Stimulated activated CD4-positive, alpha-beta T cell treated with anti-CD3 and anti-CD28 coated beads, Interleukin-2, amount 100 ng/mL, for 4 hours (primary cell): ENCODE measurements around the gene LARGE1.

ENCODE experiments used
- DNase-seq: peaks from one replicate; pipeline ENCODE4 v3.0.0-alpha.2; 2020; ENCODE audit warnings: low read depth

Gene LARGE1

DNA sequence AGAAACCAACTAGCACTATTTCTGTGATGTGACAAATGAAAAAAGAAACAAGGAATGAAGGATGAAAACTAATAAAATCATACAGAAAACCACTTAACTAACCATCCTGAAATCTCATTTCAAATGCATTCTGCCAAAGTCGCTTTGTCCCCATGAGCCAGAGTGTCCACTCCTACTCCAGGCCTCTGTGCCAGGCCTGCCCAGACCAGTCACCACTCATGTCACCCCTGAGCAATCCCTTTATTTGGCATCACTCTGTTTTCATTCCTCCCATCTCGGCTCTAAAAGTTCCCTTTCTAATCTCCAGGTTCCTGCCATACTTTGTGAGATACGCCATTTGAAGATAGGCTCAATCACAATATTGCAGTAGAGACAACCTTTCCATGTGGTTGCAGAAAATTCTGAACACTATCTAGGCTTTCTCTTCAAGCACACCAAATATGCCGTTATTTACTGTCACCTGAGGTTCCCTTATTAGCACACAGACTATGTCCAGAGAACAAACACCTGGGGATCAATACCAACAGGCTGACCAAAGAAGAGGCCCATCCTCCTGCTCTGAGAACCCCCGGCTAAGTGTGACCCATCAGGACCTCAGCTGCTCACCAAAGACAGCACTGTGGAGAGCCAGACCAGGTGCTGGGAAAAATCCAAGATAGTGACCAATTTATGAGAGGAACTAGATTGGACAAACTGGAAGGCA, 202.4 kb downstream of the LARGE1 start:
- no peak for DNase-seq

DNA sequence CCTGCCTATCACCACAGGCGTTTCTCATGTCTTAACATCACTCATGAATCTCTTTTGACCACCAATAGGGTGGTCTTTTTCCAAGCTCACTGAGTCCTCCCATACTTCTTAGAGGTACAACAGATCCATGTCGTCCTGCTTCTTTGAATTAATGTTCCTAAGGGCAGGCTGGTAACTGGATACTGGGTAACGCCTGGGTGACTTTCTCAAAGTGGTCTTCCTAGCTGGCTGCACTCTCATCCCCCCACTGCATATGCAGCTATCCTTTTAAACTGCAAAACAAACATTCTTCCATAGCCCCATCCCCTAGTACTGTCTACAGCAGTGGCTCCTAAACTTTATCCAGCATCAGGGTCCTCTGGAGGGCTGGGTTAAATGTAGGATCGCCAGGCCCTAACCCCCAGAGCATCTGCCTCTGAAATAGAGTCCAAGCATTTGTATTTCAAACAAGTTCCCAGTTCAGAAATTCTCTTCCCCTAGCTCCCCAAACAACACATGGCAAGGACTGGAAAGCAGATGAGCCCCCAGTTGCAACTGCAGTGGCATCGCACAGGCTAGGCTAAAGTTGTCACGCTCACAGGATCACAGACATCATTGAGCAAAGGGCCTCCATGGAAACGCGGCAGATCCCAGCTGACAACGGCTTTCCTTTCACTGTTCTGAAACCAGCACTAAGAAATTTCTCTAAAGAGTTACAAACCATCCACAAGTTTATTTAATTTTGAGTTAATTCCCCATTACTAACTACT, 204.9 kb downstream of the LARGE1 start:
- DNase-seq, result no peak

DNA sequence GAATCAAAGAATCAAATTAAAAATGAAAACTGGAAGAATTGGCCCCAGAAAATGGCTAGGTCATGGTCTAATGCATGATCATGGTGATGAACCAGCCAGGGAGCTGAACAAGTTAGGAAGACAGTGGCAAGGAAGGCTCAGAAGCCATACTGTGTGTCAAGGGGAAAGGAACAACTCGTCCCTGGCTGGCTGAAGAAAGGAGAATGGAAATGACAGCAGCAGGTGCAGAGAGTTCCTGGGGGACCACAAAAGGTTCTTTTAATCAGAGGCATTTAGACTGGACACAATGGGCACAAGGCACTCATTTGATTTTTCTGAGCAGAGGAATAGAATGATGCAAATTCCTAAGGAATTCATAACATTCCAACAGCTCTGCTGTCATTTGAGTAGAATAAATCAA, 209.9 kb downstream of the LARGE1 start:
- DNase-seq, result no peak

DNA sequence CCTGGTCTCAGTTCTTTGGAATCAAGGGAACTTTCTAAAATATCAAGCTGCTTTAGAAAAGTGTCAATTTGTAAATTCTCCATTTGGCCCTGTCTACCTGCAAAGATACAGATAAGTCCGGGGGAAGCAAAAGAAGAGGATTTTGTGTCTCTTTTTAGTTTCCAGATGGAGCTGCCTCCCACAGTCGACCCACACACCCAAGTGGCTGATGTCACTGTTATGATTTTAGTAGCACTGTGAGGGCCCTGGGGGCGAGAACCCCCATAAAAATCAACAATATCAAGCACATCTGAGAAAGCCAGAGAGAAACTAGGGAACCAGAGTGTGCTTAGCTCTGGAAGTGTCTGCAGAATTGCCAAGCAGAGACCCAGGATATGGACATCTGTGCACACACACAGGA, 212.7 kb downstream of the LARGE1 start:
- DNase-seq, result no peak

DNA sequence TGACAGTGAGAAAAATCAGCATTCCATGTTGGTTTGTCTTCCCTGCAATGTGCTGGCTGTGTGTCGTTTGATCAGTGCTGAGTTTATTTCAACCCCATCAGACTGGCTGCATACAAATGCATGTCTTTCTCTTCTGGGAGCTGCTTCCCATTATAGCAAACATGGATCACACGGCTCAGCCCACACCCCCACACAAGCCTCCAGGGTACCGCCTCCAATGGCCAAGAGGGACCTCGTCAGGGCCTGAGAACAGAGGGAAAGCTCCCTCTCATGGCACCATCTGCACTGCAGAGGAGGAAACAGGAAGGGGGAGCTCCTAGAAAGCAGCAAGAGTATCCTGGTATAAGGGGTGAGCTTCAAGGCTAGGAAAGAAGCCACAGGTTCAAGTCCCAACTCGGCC, 214.2 kb downstream of the LARGE1 start:
- DNase-seq, result no peak

DNA sequence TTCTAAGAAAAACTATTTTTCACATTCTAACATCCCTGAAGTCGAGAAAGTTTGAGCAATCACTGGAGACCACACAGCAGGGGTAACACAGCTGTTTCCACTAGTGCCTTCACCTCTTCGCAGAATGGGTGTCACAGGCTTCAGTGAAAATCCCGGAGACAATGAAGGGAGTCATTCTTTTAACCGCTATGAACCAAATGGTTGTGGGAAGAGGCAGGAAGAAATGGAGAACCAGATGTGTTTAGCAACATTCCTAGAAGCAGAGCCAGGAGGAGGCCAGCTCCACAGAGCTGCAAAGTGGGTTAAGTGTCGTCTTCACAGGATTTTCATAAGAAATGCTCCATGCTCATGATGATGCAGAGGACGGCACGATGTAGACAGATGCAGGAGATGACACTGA, 221.1 kb downstream of the LARGE1 start:
- DNase-seq, result no peak

DNA sequence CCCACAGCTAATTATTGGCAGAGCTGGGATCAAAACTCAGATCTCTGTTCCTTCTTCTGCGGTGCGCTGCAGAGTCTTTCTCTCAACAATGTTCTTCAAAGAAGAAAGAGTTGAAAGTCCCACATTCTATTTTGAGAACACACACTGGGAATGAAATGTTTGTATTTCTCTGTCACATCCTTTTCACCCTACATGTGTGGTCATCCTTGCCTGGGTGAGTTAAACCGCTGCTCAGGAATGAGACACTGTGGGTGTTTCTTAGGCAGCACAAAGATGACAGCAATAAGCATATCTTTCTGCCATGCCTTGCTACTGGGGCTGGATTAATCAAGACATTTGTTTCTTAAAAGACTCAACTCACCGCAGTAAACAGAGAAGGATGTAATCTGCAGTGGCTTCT, 222.6 kb downstream of the LARGE1 start:
- no peak for DNase-seq

DNA sequence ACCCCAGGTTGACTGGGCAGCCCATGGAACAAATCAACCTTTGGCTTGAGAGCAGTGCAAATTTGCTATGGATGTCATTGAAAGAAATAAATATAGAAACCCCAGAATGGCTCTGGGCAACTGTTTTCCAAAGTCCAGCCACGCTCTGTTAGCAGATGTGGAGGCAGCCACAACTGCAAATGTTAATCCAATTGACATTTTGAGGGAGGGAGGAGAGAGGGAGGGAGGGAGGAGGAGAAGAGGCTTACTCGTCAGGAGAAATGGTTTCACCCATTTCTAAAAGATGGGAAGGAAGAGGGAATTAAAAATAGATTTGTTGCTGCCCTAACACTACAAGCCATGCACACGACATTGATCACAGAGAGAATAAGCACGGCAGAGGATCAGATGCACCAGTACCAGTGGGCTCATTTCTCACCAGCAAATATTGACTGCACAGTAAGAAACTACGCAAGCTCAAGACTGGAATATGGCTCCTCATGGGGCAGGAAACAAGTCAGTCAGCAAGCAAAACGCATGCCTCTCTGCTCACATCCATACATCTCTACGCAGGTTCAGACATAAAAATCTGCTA, 229.1 kb downstream of the LARGE1 start:
- DNase-seq, result no peak

DNA sequence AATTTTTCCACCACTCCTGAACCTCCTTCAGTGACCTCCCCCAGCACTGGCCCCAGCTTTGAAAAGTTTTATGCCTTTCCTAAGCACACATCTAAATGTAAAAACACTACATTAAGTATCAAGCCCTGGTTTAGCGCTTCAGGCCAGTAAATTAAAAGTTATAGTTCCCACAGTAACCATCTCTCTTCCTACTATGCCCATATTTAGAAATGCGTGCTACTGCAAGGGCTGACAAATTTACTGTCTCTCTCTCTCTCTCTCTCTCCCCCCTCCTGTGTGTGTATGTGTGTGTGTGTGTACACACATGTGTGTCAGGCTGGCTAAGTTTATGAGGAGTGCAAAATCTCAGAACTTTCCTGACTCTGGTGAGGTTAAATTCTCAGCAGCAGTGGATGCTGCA, 231.4 kb downstream of the LARGE1 start:
- no peak for DNase-seq

DNA sequence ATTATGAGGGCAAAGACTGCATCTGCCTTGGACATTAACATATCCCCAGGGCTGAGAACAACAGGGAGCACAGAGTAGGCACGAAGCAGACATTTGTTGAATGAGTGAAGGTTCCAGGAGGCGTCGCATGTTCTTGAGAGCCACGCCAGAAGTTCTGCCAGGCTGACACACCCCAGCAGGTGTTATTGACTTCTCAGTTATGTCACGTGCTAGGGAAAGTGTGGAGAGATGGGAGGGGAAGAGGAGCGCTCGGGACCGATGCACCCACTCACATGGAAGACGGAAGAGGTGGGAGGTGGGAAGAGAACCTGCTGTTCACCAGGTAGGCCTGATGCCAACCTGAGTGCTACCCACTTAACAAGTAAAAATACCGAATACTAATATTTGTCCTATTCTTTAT, 232.8 kb downstream of the LARGE1 start:
- DNase-seq, result no peak

DNA sequence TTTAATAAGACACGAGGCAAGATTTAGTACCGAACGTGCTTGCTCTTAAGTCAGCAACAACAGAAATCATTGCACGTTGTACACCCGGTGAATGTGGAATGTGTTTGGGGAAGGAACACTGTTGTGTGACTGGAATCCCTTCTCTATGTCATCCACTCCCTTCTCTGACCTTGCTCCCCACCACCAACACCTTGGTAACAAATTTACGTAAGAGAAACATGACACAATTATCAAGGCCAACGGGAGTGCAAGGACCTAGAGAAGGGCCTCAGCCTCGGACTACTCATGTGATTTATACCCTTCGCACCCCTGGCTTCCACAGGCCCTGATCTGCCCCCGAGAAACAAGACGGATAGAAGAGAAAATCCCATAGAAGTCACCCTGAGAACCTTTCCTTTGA, 236.2 kb downstream of the LARGE1 start:
- DNase-seq, result no peak

DNA sequence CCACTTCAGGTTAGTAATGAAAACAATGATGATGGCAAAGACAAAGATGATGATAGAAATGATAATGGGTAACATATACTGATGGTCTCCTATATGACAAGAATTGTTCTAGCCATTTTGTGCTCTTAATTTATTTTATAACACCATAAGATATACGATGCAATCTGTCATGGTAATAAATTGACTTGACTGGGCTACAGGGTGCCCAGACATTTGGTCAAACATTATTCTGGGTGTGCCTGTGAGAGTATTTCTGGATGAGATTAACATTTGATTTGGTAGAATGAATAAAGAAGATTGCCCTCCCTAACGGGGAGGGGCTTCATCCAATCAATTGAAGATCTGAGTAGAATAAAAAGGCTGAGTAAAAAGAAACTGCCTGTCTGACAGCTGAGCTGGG, 237.3 kb downstream of the LARGE1 start:
- no peak for DNase-seq

DNA sequence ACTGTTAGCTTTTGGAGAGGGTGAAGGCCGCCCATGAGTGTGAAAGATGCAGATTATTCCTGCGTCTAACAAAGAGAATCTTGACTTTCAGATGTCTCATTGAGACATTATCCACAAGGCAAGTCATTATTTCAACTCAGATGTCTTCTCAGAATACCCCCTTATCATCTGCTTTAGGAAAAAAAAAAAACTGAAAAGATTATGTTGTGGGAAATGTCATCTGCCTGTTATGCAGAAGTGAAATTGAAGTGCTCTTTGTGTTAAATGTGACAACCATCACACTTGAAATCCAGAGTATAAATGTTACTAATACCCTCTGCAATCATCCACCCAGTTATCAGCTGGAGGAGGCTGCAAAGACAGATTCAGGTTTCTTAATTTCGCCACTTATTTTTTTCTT, 239.6 kb downstream of the LARGE1 start:
- no peak for DNase-seq

DNA sequence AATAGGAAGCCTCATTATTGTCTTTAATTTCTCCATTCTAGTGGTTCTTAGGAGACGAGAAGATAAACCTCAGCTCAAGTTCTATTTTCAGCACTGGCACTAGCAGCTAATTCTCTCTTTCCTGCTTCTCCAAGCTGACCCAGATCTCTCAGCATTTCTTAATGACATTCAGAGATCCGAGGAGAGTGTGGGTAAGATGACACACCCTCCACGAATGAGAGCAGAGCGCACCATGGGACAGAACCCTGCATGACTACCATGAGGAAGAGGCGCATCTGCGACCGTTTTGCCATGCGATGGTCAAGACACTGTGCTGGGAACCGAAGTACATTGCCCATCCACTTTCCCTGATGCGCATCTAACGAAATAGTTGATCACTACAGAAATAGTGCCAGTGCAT, 241.8 kb downstream of the LARGE1 start:
- DNase-seq, result no peak

DNA sequence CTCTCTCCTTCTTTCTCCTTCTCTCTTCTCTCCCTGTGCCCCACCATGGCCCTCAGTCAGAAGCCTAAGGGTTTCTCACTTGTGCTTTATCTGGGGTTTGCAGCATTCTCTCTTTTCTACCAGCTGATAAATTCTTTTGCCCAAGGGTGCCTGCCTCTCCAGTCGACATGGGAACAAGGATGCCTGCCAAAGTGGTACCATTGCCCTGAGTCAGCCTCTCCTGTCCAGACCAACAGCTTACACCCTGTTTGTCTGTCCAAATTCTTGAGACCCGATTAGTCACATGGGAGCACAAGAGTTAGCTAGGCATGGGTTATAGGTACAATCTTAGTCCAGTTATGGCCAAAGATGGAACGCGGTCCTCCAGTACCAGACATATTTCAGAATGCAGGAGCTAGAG, 242.7 kb downstream of the LARGE1 start:
- no peak for DNase-seq

DNA sequence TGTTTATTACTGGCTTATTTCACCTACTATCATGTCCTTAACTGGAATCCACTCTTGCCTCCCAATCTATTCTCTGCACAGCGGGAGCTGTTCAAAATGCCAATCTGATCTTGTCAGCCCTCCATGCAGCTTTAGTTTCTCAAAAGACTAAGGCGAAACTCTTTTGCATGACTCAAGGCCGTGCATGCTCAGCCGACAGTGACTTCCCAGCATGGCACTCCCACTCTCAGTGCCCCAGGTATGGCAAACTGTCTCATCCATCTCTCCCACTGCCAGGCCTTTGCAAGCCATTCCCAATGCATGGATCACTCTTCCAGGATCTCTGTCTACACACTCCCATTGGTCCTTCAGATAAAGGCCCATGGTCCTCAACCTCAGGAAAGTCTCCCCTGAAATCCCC, 245.9 kb downstream of the LARGE1 start:
- no peak for DNase-seq

DNA sequence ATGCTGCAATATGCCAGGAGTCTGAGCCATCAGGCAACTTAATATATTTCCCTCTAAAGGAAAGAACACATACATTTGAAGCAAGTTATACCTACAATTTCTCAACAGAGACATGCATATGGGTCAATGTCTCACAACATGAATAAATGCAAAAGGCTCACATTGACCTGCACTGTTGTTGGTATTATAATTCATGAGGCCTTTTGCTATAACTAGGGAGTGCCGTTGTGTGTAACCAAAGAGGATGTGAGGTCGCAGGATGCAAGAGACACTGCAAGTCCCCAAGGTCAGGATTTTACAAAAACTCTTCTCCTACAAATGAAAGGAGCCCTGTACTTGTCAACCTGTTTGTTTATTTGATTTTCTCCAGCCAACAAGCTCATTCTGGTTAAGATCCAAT, 250.5 kb downstream of the LARGE1 start:
- DNase-seq, result no peak

DNA sequence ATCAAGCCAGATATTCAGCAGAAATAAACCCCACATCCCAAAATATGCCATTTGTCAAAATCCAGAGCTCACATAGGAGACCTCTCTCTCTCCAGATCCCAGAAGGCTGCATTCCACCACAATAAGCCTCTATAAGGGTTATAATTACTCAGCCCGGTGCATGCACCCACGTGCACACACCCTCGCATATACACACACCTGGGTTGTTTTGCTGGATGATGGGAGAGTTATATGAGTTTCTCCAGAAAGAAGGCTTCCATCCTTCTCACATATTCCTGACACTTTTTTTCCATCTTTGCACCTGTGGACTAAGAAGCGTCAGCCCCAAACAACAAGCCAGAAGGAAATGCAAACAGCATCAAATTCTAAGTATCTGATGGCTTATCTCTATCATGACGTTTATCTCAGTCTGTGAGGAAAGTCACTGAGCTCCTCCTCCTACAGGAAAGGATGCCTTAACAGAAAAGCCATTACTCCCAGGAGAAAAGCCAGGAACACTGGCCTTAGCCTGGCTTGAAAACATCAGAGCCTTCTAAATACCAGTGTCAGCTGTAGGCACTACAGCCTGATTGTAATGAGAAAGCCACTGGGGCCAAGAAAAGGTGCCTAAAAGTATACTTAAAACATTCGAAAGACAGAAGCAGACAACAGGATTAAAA, 253.2 kb downstream of the LARGE1 start:
- no peak for DNase-seq

DNA sequence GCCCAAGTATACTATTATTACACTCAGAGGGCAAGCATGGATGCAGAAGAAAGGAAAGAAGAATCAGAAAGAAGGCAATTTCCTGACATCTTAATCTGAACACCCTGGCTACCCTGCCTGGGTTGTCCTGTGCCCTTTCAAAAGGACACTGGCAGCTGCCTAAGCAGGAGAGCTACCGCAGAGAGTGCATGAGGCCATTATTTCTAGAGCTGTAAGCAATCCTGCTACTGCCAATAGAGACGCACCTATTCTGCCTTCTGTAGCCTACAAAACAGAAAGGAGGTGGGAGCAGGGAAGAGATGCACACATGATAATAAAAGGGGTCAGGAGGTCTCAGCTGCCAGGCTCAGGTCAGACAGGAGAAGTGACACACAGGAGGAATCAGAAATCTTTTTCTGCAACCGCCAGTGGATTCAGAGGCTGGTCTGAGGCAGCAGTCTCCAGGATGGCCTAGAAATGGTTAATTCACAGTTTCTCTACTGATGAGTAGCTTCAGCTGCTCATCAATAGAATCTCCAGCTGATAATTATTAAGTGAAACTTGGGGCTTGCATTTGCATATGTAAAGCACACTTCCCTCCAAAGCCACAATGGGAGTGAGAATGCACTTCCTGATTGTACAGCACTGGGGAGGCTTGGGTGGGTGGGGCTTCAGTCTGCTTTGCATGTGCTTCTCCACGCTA, 253.9 kb downstream of the LARGE1 start:
- DNase-seq, result no peak

DNA sequence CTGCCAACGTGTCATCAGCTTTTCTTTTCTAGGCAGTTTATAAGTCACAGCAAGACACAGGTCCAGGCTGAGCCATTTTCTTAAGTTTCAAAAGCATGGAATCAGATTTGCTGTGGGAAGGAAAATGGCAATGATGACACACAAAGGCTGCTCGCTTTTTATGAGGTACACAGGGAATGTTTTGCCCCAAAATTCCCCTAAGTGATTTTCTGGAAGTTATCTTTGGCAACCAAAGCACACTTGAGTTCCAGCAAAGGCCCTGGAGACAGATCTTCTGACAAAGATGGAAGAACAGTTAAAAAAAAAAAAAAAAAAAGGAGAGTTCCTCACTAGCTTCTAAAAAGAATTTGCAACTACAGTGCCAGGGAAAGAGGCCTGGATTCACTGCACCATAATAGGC, 260.8 kb downstream of the LARGE1 start:
- DNase-seq, result no peak

DNA sequence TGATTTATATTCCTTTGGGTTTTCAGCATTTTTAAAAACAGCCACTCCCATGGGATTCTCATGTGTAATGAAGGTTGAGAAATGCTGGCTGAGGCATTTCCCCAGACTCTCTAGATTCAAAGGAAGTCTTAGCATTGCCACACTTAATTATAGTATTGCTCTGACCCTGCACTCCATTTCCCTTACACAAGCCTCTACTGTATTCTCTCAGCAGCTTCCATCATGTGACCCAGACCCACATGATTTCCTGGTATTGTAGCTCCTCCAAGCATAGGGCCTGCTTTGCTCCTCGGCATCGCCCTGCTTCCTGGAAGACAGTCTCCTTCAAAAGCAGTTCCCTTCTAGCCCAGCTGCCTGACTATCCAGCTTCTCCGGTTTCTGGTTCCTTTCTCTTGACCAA, 261.5 kb downstream of the LARGE1 start:
- DNase-seq, result no peak

DNA sequence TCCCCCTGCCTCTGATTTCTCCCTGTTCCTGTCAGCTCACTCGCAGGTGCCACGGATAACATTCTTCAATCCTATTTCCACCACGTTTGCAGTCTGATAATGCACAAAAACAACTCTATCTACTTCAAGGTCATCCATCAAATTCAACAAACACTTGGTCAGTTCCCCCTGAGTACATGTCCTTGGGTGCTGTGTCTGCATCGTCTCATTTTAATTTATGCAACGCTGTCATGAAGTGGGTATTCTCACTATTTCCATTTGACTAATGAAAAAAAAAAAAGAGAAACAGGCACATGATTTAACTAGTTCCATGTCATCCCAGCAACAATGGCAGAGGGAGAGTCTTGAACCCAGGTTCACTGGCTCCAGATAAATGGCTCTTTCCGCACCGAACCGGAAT, 262.6 kb downstream of the LARGE1 start:
- no peak for DNase-seq
